Epidermal melanocyte (primary cell): ENCODE data around the gene EFCAB6.

Experiments used
- DNase-seq: peaks from one replicate; pipeline ENCODE4 v3.0.0; 2011; ENCODE audit warnings: low spot score; ENCODE audit not compliant: insufficient read length

EFCAB6 gene

GRCh38 chr22:43819421-43819921 is 7.4 kb upstream of the EFCAB6 start:
- DNase-seq: no peak

- DNase-seq: no peak
These were observed 6.9 kb upstream of the EFCAB6 start for GRCh38 chr22:43818981-43819380.

- no peak for DNase-seq
These were observed 5.3 kb upstream of the EFCAB6 start for GRCh38 chr22:43817402-43817801.

- no peak for DNase-seq
These were observed 2.2 kb upstream of the EFCAB6 start for GRCh38 chr22:43814264-43814663.

- DNase-seq: no peak
These were observed 785 bp upstream of the EFCAB6 start for GRCh38 chr22:43812890-43813289.

GRCh38 chr22:43811777-43812148 is 342 bp downstream of the EFCAB6 start:
- no peak for DNase-seq

GRCh38 chr22:43802897-43803495 is 9.1 kb downstream of the EFCAB6 start:
- DNase-seq: no peak

- DNase-seq: no peak
These were observed 11.1 kb downstream of the EFCAB6 start for GRCh38 chr22:43800970-43801369.

- no peak for DNase-seq
These were observed 13.6 kb downstream of the EFCAB6 start for GRCh38 chr22:43798492-43798891.

GRCh38 chr22:43796567-43796966 is 15.5 kb downstream of the EFCAB6 start:
- DNase-seq: no peak

DNA sequence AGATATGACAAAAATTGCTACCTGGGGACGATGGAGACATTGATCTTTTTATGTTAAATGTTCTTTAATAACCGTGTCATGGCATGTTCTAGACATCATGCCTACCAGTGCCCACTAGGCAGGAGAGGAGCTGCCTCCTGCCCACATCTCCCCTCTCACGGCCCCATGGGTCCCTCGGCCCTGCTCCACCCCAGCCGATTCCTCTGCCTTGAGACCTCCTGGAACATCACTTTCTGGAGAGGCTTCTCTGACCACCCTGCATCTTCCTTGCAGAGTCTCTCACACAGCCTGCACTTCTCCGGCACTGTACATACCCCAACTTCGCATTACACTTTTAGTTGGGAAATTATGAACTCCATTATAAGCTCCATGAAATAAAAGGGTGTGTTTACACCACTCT is 16.8 kb downstream of the EFCAB6 start:
- DNase-seq: no peak

DNA sequence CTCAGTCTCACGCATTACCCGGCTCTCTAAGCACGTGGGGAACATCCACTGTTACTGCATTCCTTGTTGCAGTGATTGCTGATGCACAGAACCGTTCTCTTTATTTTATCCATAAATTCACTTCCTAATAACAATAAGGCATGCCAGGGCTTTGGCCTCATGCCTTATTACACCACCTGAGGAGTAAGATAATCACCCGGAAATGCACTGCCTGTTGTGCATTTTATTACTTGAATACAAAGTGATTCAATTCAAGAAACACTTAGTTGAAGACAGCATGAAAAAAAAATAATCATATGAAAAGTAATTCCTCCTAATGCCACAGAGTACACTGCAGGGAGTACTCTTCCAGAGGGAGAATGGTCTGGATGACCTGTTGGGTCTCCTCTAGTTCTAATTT is 19.2 kb downstream of the EFCAB6 start:
- no peak for DNase-seq

DNA sequence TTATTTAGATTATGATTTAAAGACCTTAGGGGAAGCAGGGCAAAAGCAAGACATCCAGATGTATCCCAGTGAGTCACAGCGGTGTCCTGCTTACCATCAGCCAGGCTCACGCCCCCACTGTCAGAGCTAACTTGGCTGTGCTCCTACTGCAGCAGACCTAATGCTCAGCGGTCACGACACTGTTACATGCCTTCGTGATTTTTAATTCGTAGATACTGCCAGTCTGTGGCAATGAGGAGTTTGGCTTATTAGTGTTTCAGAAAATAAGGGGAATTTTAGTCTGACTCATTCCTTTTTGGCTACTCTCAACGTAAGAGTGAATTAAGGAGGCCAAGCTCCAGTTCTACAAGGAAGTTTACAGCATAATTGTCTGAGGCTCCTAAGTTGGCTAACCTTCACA is 22.7 kb downstream of the EFCAB6 start:
- DNase-seq: peak; percentile 51

DNA sequence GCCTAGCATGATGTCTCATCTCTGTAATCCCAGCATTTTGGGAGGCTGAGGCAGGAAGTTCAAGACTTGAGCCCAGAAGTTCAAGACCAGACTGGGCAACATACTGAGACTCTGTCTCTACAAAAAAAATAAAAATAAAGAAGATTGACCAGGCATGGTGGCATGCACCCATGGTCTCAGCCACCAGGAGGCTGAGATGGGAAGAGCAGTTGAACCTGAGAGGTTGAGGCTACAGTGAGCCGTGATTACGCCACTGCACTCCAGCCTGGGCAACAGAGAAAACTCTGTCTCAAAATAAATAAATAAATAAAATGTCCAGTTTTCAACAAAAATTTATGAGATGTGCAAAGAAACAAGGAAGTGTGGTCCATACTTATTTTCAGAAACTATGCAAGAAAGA is 28.3 kb downstream of the EFCAB6 start:
- DNase-seq: no peak

- no peak for DNase-seq
These were observed 29.7 kb downstream of the EFCAB6 start for GRCh38 chr22:43782448-43782847.

DNA sequence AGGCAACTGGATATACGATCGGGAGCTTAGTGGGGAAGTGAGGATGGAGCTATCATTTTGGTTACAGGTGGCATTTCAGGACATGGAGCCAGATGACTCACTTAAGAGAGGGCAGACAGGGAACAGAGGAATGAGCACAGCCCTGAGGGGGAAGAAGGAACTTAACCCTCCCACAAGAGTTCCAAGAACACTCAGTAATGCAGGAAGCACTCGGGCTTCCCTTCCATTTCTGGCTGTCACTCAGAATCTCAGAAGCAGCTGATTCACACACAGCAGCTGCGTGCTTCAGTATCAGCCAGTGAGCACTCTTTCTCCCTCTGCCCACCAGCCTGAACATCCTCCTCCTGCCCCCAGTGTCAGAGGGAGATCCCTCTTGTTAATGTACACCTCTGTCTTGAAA is 34.8 kb downstream of the EFCAB6 start:
- no peak for DNase-seq

- DNase-seq: no peak
These were observed 35.9 kb downstream of the EFCAB6 start for GRCh38 chr22:43776081-43776670.

- DNase-seq: no peak
These were observed 37.7 kb downstream of the EFCAB6 start for GRCh38 chr22:43774318-43774915.

- DNase-seq: no peak
These were observed 39.3 kb downstream of the EFCAB6 start for GRCh38 chr22:43772831-43773230.

DNA sequence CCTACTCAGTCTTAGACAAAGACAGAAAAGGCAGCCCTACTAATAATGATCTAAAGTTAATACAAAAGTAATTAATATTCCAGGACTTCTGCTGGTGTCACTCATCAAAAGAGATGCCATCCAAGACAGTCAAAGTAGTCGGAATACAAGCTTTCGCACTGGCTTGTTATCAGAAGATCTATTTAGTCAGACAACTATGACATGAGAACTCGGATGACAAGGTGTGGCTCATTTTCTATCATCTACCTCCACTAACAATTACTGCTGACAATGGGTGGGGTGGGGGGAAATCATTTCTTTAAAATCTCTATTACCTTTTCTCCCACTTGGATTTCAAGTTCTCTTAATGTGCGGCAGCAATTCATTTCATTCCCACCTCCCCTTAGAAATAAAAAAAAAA is 56.7 kb downstream of the EFCAB6 start:
- DNase-seq: no peak

DNA sequence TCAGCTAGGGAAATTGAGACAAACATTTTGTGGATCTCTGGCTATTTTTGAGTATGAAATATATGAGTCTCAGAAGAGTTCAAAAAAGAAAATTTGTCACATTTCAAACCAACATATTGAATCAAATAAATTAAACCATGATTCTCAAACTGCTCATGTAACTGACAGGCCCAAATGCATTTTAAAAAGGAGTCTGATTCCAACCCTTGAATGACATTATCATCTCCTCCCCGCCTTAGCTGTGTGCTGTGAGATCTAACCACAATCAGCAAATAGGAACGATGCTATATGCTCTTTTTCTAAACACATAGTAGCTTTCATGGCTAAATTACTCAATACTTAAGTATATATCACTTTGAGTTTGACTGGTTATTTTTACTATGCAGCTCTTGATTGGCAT is 57.1 kb downstream of the EFCAB6 start:
- no peak for DNase-seq

GRCh38 chr22:43754176-43754575 is 57.9 kb downstream of the EFCAB6 start:
- no peak for DNase-seq

DNA sequence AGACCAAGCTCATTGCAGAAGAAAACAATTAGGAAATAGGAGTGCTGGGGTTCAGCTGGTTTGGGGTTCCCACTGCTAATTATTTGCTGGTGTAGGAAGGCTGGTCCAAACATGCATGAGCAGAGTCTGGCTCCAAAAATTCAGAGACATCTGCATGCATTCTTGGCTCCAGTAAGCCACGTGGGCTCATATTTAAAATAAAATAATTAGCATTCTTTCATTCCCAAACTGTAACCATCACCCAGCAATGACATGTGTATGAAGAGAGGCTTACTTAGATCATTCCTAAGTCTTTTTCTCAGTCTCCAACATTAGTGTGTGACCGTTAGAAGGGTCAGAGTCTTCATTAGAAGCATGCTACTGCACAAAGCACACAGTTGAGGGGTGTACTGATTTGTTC is 58.4 kb downstream of the EFCAB6 start:
- DNase-seq: no peak
